Measurements from ENCODE around the gene SLC16A2. TPM values are rescaled to one million over a fixed set of nuclear protein-coding genes. Genes with fewer than 3 reads are reported as not detected.

SLC16A2 gene
- total RNA-seq, 1 donor from 2014 or later, result 18.3 TPM

- DNase-seq (ENCODE audit: low spot score), result no peak
- Mint-ChIP-seq H3K9me3 (ENCODE audit: low read depth) (peaks cover 9% of the 10 kb centered on the region), H3K27me3 (ENCODE audit: low read depth) (no peaks in the 10 kb centered on the region), H3K27ac (ENCODE audit: unreplicated experiment) (no peak overlapping the region), H3K4me3 (ENCODE audit: unreplicated experiment) (no peak overlapping the region), H3K36me3 (ENCODE audit: low read depth) (peaks cover 2% of the 10 kb centered on the region), H3K4me1 (ENCODE audit: low read depth) (no peaks in the 10 kb centered on the region)
- no peak for TF ChIP-seq CTCF (IDR thresholded peaks at IDR 0.05)
Observed at GRCh38 chrX:74525116-74525515, 103.8 kb downstream of the SLC16A2 start.

GRCh38 chrX:74526764-74527163 is 105.5 kb downstream of the SLC16A2 start:
- peaks cover 8% of the 10 kb centered on the region for H3K36me3 Mint-ChIP-seq (ENCODE audit: low read depth)

GRCh38 chrX:74527350-74527749 is 106.1 kb downstream of the SLC16A2 start:
- DNase-seq (ENCODE audit: low spot score), result no peak

More at GRCh38 chrX:74526764-74527163, 105.5 kb downstream of the SLC16A2 start:
- Mint-ChIP-seq H3K27me3 (ENCODE audit: low read depth) (no peaks in the 10 kb centered on the region), H3K9me3 (ENCODE audit: low read depth) (peaks cover 2% of the 10 kb centered on the region), H3K4me1 (ENCODE audit: low read depth) (no peaks in the 10 kb centered on the region), H3K27ac (ENCODE audit: unreplicated experiment) (no peak overlapping the region), H3K4me3 (ENCODE audit: unreplicated experiment) (no peak overlapping the region)
- TF ChIP-seq CTCF (IDR thresholded peaks at IDR 0.05), result no peak
- no peak for DNase-seq (ENCODE audit: low spot score)

GRCh38 chrX:74529311-74529710 is 108.0 kb downstream of the SLC16A2 start:
- no peak for TF ChIP-seq CTCF (IDR thresholded peaks at IDR 0.05)
- no peak for DNase-seq (ENCODE audit: low spot score)
- Mint-ChIP-seq H3K27ac (ENCODE audit: unreplicated experiment) (no peak overlapping the region), H3K4me1 (ENCODE audit: low read depth) (peaks cover 3% of the 10 kb centered on the region), H3K4me3 (ENCODE audit: unreplicated experiment) (no peak overlapping the region), H3K27me3 (ENCODE audit: low read depth) (no peaks in the 10 kb centered on the region), H3K9me3 (ENCODE audit: low read depth) (peaks cover 5% of the 10 kb centered on the region), H3K36me3 (ENCODE audit: low read depth) (peaks cover 8% of the 10 kb centered on the region)

More at GRCh38 chrX:74527350-74527749, 106.1 kb downstream of the SLC16A2 start:
- Mint-ChIP-seq H3K36me3 (ENCODE audit: low read depth) (peaks cover 8% of the 10 kb centered on the region), H3K9me3 (ENCODE audit: low read depth) (peaks cover 5% of the 10 kb centered on the region), H3K27me3 (ENCODE audit: low read depth) (no peaks in the 10 kb centered on the region), H3K27ac (ENCODE audit: unreplicated experiment) (no peak overlapping the region), H3K4me3 (ENCODE audit: unreplicated experiment) (no peak overlapping the region), H3K4me1 (ENCODE audit: low read depth) (no peaks in the 10 kb centered on the region)
- TF ChIP-seq CTCF (IDR thresholded peaks at IDR 0.05), result no peak

DNA sequence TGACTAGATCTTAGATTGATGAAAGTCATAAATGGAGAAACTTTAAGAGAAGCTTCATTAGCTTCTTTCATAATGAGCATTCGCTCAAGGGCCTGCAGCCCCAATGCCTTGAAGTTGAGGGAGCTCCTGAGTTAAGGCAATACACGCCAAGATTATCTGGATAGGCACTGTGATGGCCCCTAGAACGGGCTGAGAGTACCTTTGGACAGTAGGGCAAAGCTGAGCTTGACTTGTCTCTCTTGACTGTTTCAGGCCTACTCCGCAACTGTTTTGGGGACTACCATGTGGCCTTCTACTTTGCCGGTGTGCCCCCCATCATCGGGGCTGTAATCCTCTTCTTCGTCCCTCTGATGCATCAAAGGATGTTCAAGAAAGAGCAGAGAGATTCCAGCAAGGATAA is 109.8 kb downstream of the SLC16A2 start:
- Mint-ChIP-seq H3K4me3 (ENCODE audit: unreplicated experiment) (no peak overlapping the region), H3K27me3 (ENCODE audit: low read depth) (no peaks in the 10 kb centered on the region), H3K27ac (ENCODE audit: unreplicated experiment) (no peak overlapping the region), H3K4me1 (ENCODE audit: low read depth) (peaks cover 12% of the 10 kb centered on the region), H3K36me3 (ENCODE audit: low read depth) (peaks cover 6% of the 10 kb centered on the region), H3K9me3 (ENCODE audit: low read depth) (peaks cover 5% of the 10 kb centered on the region)
- DNase-seq (ENCODE audit: low spot score), result no peak
- TF ChIP-seq CTCF (IDR thresholded peaks at IDR 0.05), result no peak

All from chondrocyte (in vitro differentiated cells).